SKM-1 treated with dmso at 0.1 percent for 144 hours (cell line): ENCODE measurements around the gene DNAJC3.
A peak's percentile ranks its signal among the peaks of the same experiment; 100 is the strongest.

ENCODE experiments used
- DNase-seq: peaks from one replicate; lab custom pipeline; 2025; ENCODE audit not compliant: unreplicated experiment; lab: John Stamatoyannopoulos, UW

The DNAJC3 gene

GRCh38 chr13:95833719-95834118 lies 156.8 kb downstream of the DNAJC3 start:
- DNase-seq: no peak

DNA sequence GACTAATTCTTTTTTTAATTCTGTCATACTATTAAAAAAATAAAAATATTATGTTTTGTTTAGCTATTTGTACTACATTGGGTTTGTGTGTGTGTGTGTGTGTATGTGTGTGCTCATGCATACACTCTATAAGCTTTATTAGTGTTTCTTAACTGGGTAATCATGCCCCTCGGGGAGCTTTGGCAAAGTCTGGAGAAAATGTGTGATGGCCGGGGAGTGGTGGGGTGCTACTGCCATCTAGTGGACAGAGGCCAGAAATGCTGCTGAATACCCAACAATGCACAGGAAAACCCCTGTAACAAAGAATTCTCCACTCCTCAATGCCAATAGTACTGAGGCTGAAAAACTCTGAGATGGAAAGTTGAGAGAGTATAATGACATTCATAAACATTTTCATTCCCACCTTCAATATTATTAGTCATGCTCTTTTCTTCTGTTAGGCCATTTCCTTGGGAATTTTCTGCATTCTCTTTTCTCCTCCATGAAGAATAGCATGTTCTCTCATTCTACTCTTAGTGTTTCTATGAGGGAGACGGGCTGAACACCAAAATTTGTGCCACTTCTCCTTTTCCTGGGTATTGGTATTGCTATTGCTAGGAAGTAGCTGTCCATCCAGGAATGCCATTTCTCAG lies 157.3 kb downstream of the DNAJC3 start:
- peak; percentile 48 for DNase-seq

DNA sequence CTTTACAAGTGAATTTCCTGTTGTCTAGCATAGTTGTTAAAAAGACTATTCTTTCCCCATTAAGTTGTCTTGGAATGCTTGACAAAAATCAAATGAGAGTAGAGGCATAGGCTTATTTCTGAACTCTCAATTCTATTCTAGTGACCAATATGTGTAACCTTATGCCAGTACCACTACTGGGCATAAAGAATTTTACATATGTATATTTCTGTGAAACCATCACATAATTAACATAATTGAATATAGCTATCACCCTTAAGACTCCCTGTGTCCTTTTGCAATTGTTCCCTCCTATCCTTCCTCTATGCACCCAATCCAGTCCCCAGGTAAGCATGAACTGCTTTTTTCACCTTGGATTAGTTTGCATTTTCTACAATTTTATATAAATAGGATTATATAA lies 165.0 kb downstream of the DNAJC3 start:
- no peak for DNase-seq

DNA sequence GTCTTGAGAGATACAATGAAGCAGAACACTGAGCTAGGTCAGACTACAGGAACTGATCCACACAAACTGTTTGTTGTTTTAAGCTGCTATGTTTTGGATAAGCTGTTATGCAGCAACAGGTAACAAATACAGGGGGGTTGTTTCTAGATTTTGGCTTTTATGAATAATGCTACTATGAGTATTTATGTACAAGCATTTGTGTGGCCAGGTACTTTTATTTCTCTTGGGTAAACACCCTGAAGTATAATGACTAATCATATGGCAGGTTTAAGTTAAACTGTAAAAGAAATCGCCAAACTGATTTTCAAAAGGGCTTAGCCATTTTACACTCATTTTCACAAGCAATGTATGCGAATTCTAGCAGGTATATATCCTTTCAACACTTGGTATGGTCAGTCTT lies 166.0 kb downstream of the DNAJC3 start:
- DNase-seq: no peak
